WTC11 (cell line): Measurements from ENCODE around the gene CEBPG. TPM values are rescaled to one million over a fixed set of nuclear protein-coding genes. Genes with fewer than 3 reads are reported as not detected.
A peak's percentile ranks its signal among the peaks of the same experiment; 100 is the strongest.

Experiments used
- ATAC-seq: fragments of 200-7000 bp; cut with Tn5 transposase; 2 replicates; pipeline ENCODE4 v1.10.0; 2021; ENCODE audit warnings: mild to moderate bottlenecking, moderate library complexity
- CTCF ChIA-PET: fragments of 300-600 bp; sonication (Branson Sonifier 250); formaldehyde crosslinking; loops from one replicate; lab custom pipeline; 2021; ENCODE audit warnings: antibody characterized with exemption; lab: Charles Lee
- POLR2A ChIA-PET: fragments of 350-600 bp; sonication (Branson Sonifier 250); formaldehyde crosslinking; loops from one replicate; lab custom pipeline; 2021; ENCODE audit warnings: antibody characterized with exemption; lab: Charles Lee
- DNase-seq: peaks from one replicate; pipeline ENCODE4 v3.0.0; 2021; ENCODE audit warnings: low spot score
- H3K27ac Mint-ChIP-seq: 2 replicates; pipeline ENCODE4 v1.8.0; 2021; ENCODE audit warnings: mixed read lengths
- H3K27me3 Mint-ChIP-seq: 2 replicates; pipeline ENCODE4 v1.8.0; 2021; ENCODE audit warnings: low read depth, mild to moderate bottlenecking, moderate library complexity, mixed read lengths
- H3K36me3 Mint-ChIP-seq: 2 replicates; pipeline ENCODE4 v1.8.0; 2021; ENCODE audit warnings: mixed read lengths
- H3K4me1 Mint-ChIP-seq: 2 replicates; pipeline ENCODE4 v1.8.0; 2022; ENCODE audit warnings: mixed read lengths
- H3K4me3 Mint-ChIP-seq: 2 replicates; pipeline ENCODE4 v1.8.0; 2021; ENCODE audit warnings: mild to moderate bottlenecking, moderate library complexity, mixed read lengths
- H3K9me3 Mint-ChIP-seq: 2 replicates; pipeline ENCODE4 v1.8.0; 2021; ENCODE audit warnings: mixed read lengths
- AFF4 ChIP-seq: sonication (generic); formaldehyde crosslinking; IDR thresholded peaks from 2 replicates; pipeline ENCODE4 v1.8.1; 2023; ENCODE audit warnings: mild to moderate bottlenecking, missing genetic modification reagents, borderline replicate concordance
- ELF4 ChIP-seq: sonication (generic); formaldehyde crosslinking; IDR thresholded peaks from 2 replicates; pipeline ENCODE4 v1.8.1; 2022; ENCODE audit warnings: low read depth, mild to moderate bottlenecking, moderate library complexity, missing genetic modification reagents
- EMX1 ChIP-seq: fragments of 250-450 bp; sonication (Bioruptor Pico); IDR thresholded peaks from 2 replicates; pipeline ENCODE4 v1.8.0; 2021; ENCODE audit warnings: mild to moderate bottlenecking
- ERG ChIP-seq: fragments of 250-450 bp; sonication (Bioruptor Pico); IDR thresholded peaks from 2 replicates; pipeline ENCODE4 v1.8.0; 2021; ENCODE audit warnings: mild to moderate bottlenecking
- GRHL2 ChIP-seq: fragments of 250-450 bp; sonication (Bioruptor Pico); IDR thresholded peaks from 2 replicates; pipeline ENCODE4 v1.8.0; 2022; ENCODE audit warnings: mild to moderate bottlenecking, moderate library complexity; ENCODE audit not compliant: insufficient replicate concordance, severe bottlenecking
- GTF2I ChIP-seq: fragments of 250-450 bp; sonication (Bioruptor Pico); conservative IDR thresholded peaks from 2 replicates; pipeline ENCODE4 v1.4.0; 2021; ENCODE audit warnings: mild to moderate bottlenecking
- HMGA2 ChIP-seq: fragments of 250-450 bp; sonication (Bioruptor Pico); IDR thresholded peaks from 2 replicates; pipeline ENCODE4 v1.4.0; 2021; ENCODE audit warnings: mild to moderate bottlenecking, moderate library complexity
- IRF2 ChIP-seq: sonication (generic); formaldehyde crosslinking; IDR thresholded peaks from 2 replicates; pipeline ENCODE4 v1.8.0; 2022; ENCODE audit warnings: low read depth, missing genetic modification reagents, borderline replicate concordance
- NR3C1 ChIP-seq: sonication (generic); formaldehyde crosslinking; conservative IDR thresholded peaks from 2 replicates; pipeline ENCODE4 v1.8.1; 2023; ENCODE audit warnings: low read depth, mild to moderate bottlenecking, missing genetic modification reagents
- SMAD3 ChIP-seq: sonication (generic); formaldehyde crosslinking; IDR thresholded peaks from 2 replicates; pipeline ENCODE4 v1.8.0; 2022; ENCODE audit warnings: missing genetic modification reagents, mild to moderate bottlenecking, borderline replicate concordance
- SMAD4 ChIP-seq: sonication (generic); formaldehyde crosslinking; IDR thresholded peaks from 2 replicates; pipeline ENCODE4 v1.8.0; 2022; ENCODE audit warnings: mild to moderate bottlenecking, missing genetic modification reagents
- STAT6 ChIP-seq: sonication (generic); formaldehyde crosslinking; conservative IDR thresholded peaks from 2 replicates; pipeline ENCODE4 v1.8.1; 2023; ENCODE audit warnings: mild to moderate bottlenecking, low read depth, missing genetic modification reagents, moderate library complexity
- TEAD1 ChIP-seq: sonication (generic); formaldehyde crosslinking; IDR thresholded peaks from 2 replicates; pipeline ENCODE4 v1.8.0; 2022; ENCODE audit warnings: mild to moderate bottlenecking, missing genetic modification reagents
- USF1 ChIP-seq: sonication (generic); formaldehyde crosslinking; IDR thresholded peaks from 2 replicates; pipeline ENCODE4 v1.8.0; 2022; ENCODE audit warnings: mild to moderate bottlenecking, missing genetic modification reagents
- ZNF121 ChIP-seq: sonication (generic); formaldehyde crosslinking; IDR thresholded peaks from 2 replicates; pipeline ENCODE4 v1.8.0; 2023; ENCODE audit warnings: missing genetic modification reagents
- ZNF263 ChIP-seq: sonication (generic); formaldehyde crosslinking; IDR thresholded peaks from 2 replicates; pipeline ENCODE4 v1.8.1; 2022; ENCODE audit warnings: low read depth, mild to moderate bottlenecking, moderate library complexity, missing genetic modification reagents
- ZNF416 ChIP-seq: fragments of 250-450 bp; sonication (Bioruptor Pico); IDR thresholded peaks from 2 replicates; pipeline ENCODE4 v1.9.0; 2021; ENCODE audit warnings: mild to moderate bottlenecking, inconsistent platforms
- total RNA-seq: library from RNA; stranded (reverse); gene quantifications from 3 replicates; pipeline ENCODE4 v1.2.3, GENCODE V29; 2021
- TF ChIP-seq, protein P1 (sequence below): sonication (generic); formaldehyde crosslinking; IDR thresholded peaks from 2 replicates; pipeline ENCODE4 v1.8.1; 2023; ENCODE audit warnings: mild to moderate bottlenecking, missing genetic modification reagents, moderate library complexity
- TF ChIP-seq, protein P2 (sequence below): sonication (generic); formaldehyde crosslinking; IDR thresholded peaks from 2 replicates; pipeline ENCODE4 v1.8.1; 2023; ENCODE audit warnings: mild to moderate bottlenecking, missing genetic modification reagents

The CEBPG gene
- total RNA-seq, 1 experiment from 2014 or later: 33.1 TPM

DNA sequence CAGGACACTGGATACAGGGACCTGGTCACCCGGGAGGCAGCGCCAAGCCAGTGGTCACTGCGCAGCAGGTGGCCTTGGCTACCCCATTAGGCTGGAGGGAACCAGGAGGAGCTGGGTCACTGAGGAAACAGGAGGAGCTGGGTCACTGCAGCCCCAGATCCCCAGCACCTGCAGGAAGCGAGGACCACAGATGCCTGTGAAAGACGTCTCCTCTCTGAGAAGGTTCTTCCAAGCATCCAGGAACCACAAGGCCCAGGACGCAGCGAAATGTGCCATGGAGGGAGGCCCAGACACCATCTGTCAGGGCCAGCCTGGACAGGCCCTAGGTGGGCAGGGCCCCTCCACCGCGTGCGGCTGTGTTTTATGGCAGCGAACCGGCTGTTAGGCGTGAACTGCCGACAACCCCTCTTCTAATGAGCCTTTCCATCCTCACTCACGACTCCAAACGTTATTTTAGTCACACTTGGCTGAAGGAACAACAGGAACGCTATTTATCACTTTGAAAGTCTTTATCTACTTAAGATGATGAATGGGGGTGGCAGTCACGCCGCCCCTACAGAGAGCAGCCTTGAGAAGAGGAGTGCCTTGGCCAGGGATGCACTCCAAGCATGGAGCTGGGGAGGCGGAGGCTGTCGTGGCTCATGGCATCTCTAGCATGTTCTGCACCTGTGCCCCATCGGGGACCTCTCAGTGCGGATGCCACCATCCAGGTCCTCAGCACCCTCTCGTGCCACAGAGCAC, 53.3 kb downstream of the CEBPG start (continued):
- TF ChIP-seq STAT6 (CRISPR knock-in tag): no peak
- TF ChIP-seq, protein P1, sequence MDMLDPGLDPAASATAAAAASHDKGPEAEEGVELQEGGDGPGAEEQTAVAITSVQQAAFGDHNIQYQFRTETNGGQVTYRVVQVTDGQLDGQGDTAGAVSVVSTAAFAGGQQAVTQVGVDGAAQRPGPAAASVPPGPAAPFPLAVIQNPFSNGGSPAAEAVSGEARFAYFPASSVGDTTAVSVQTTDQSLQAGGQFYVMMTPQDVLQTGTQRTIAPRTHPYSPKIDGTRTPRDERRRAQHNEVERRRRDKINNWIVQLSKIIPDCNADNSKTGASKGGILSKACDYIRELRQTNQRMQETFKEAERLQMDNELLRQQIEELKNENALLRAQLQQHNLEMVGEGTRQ (CRISPR knock-in tag): no peak
- no peak for TF ChIP-seq ZNF263 (CRISPR knock-in tag)
- TF ChIP-seq GRHL2 (CRISPR knock-in tag): no peak
- no peak for TF ChIP-seq ZNF121
- TF ChIP-seq IRF2 (CRISPR knock-in tag): no peak
- TF ChIP-seq ELF4 (CRISPR knock-in tag): no peak

DNA sequence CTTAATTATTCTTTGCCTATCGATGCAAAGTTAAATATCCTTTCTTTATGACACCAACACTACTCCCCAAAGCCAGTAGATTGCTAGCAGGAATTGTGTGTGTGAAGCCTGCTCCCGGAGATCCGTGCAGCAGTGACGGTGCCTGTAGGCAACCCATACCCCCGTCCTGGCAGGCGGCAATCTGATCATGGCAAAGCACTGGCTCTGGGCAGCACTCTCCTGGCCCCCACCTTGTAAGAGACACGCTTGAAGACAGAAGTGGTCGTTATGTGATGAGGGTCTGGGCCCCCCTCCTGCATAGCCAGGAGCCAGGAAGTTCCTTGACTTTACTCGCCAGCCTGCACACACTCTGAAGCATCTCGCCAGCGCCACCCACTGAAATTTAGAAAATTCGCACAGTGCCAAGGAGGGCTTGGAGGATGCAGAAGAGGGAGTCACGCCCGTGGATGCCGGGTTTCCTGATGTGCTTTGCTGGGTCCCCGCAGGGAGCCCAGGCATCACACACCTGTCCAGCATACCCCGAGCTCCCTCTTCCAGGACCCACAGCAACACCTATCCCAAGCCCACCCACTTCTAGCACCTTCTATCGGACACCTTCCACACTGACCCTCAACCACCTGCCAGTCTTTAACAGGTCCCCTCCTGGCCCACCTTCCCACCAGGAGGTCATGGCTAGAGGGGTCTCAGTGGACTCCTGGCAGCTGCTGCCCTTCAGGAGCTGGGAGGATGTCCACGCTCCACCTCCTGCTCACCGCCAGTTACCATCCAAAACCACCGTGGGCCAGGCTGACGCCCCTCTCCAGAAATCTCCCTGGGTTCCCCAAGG, 54.5 kb downstream of the CEBPG start:
- H3K4me1 Mint-ChIP-seq: no peaks in the 10 kb centered on the region
- no peak overlapping the region for H3K27ac Mint-ChIP-seq
- no peaks in the 10 kb centered on the region for H3K9me3 Mint-ChIP-seq
- no peaks in the 10 kb centered on the region for H3K27me3 Mint-ChIP-seq
- H3K4me3 Mint-ChIP-seq: no peak overlapping the region
- ChIA-PET CTCF (interaction anchor here (1.3 to 2.9 kb wide), 2 partner anchors 12 to 16 kb away, joined by 3 to 10 read pairs; no protein-coding TSS in a partner anchor), POLR2A (no interaction called here)
- DNase-seq (no peak), ATAC-seq (peak; percentile 53)
- H3K36me3 Mint-ChIP-seq: no peaks in the 10 kb centered on the region
- TF ChIP-seq, protein P2, sequence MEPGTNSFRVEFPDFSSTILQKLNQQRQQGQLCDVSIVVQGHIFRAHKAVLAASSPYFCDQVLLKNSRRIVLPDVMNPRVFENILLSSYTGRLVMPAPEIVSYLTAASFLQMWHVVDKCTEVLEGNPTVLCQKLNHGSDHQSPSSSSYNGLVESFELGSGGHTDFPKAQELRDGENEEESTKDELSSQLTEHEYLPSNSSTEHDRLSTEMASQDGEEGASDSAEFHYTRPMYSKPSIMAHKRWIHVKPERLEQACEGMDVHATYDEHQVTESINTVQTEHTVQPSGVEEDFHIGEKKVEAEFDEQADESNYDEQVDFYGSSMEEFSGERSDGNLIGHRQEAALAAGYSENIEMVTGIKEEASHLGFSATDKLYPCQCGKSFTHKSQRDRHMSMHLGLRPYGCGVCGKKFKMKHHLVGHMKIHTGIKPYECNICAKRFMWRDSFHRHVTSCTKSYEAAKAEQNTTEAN: no peak
- TF ChIP-seq GTF2I (no peak), ELF4 (CRISPR knock-in tag) (no peak), AFF4 (CRISPR knock-in tag) (no peak), TEAD1 (CRISPR knock-in tag) (no peak), ZNF416 (no peak), STAT6 (CRISPR knock-in tag) (no peak), USF1 (CRISPR knock-in tag) (no peak), SMAD4 (no peak), NR3C1 (no peak), EMX1 (CRISPR knock-in tag) (no peak), HMGA2 (CRISPR knock-in tag) (no peak), ERG (CRISPR knock-in tag) (no peak), SMAD3 (no peak)
